Memory B cell (primary cell): ENCODE results near the gene FOXP1.
A peak's percentile ranks its signal among the peaks of the same experiment; 100 is the strongest.

Experiments
- ATAC-seq: fragments of 150-1000 bp; cut with Tn5 transposase; 2 replicates; pipeline ENCODE4 v1.10.0; 2021; ENCODE audit warnings: low read depth, mild to moderate bottlenecking, moderate library complexity
- DNase-seq, 2 donors: peaks; one replicate each; pipeline ENCODE4 v3.0.0; 2022; ENCODE audit warnings: low spot score in 2 of 2
- H3K27ac Mint-ChIP-seq: one replicate; pipeline ENCODE4 v1.8.0; 2022; ENCODE audit warnings: mild to moderate bottlenecking, moderate library complexity, mixed read lengths
- H3K27me3 Mint-ChIP-seq: one replicate; pipeline ENCODE4 v1.8.0; 2022; ENCODE audit warnings: mixed read lengths
- H3K36me3 Mint-ChIP-seq: one replicate; pipeline ENCODE4 v1.8.0; 2022; ENCODE audit warnings: mild to moderate bottlenecking, mixed read lengths
- H3K4me1 Mint-ChIP-seq: one replicate; pipeline ENCODE4 v1.8.0; 2022; ENCODE audit warnings: mixed read lengths
- H3K4me3 Mint-ChIP-seq: one replicate; pipeline ENCODE4 v1.8.0; 2022; ENCODE audit warnings: mild to moderate bottlenecking, moderate library complexity, mixed read lengths
- H3K9me3 Mint-ChIP-seq: one replicate; pipeline ENCODE4 v1.8.0; 2022; ENCODE audit warnings: mixed read lengths

FOXP1 gene

GRCh38 chr3:71392251-71392650 is 191.3 kb downstream of the FOXP1 start:
- DNase-seq (peak in 1 of 2 donors; percentile 45), ATAC-seq (peak; percentile 85)
- Mint-ChIP-seq H3K4me1 (peaks cover 38% of the 10 kb centered on the region), H3K9me3 (no peaks in the 10 kb centered on the region), H3K27me3 (no peaks in the 10 kb centered on the region), H3K36me3 (no peaks in the 10 kb centered on the region), H3K4me3 (peak overlapping the region; percentile 54), H3K27ac (peak overlapping the region; percentile 96)

GRCh38 chr3:71391361-71391760 is 192.2 kb downstream of the FOXP1 start:
- peak overlapping the region; percentile 96 for H3K27ac Mint-ChIP-seq
- peaks cover 38% of the 10 kb centered on the region for H3K4me1 Mint-ChIP-seq
- peak overlapping the region; percentile 60 for H3K4me3 Mint-ChIP-seq
- no peak for DNase-seq
- H3K27me3 Mint-ChIP-seq, result no peaks in the 10 kb centered on the region
- ATAC-seq, result no peak
- H3K36me3 Mint-ChIP-seq, result peaks cover 2% of the 10 kb centered on the region
- H3K9me3 Mint-ChIP-seq, result no peaks in the 10 kb centered on the region

- DNase-seq (no peak), ATAC-seq (no peak)
These were observed 193.5 kb downstream of the FOXP1 start for GRCh38 chr3:71389911-71390573.

GRCh38 chr3:71389191-71389590 is 194.3 kb downstream of the FOXP1 start:
- Mint-ChIP-seq H3K4me1 (peaks cover 43% of the 10 kb centered on the region), H3K27ac (peak overlapping the region; percentile 83), H3K36me3 (peaks cover 2% of the 10 kb centered on the region), H3K4me3 (no peak overlapping the region), H3K27me3 (no peaks in the 10 kb centered on the region), H3K9me3 (no peaks in the 10 kb centered on the region)
- ATAC-seq (no peak), DNase-seq (no peak)

More at GRCh38 chr3:71389911-71390573, 193.5 kb downstream of the FOXP1 start:
- Mint-ChIP-seq H3K27ac (peak overlapping the region; percentile 96), H3K27me3 (no peaks in the 10 kb centered on the region), H3K36me3 (peaks cover 2% of the 10 kb centered on the region), H3K4me3 (peak overlapping the region; percentile 58), H3K4me1 (peaks cover 35% of the 10 kb centered on the region), H3K9me3 (no peaks in the 10 kb centered on the region)

GRCh38 chr3:71388535-71389120 is 194.9 kb downstream of the FOXP1 start:
- Mint-ChIP-seq H3K27ac (peak overlapping the region; percentile 83), H3K4me1 (peaks cover 43% of the 10 kb centered on the region)
- peak; percentile 20 for ATAC-seq

GRCh38 chr3:71387586-71387985 is 195.9 kb downstream of the FOXP1 start:
- Mint-ChIP-seq H3K36me3 (peaks cover 2% of the 10 kb centered on the region), H3K27ac (peak overlapping the region; percentile 83), H3K27me3 (no peaks in the 10 kb centered on the region), H3K9me3 (no peaks in the 10 kb centered on the region), H3K4me1 (peaks cover 50% of the 10 kb centered on the region), H3K4me3 (no peak overlapping the region)
- ATAC-seq (no peak), DNase-seq (no peak)

More at GRCh38 chr3:71388535-71389120, 194.9 kb downstream of the FOXP1 start:
- Mint-ChIP-seq H3K4me3 (peak overlapping the region; percentile 6), H3K36me3 (peaks cover 2% of the 10 kb centered on the region), H3K27me3 (no peaks in the 10 kb centered on the region), H3K9me3 (no peaks in the 10 kb centered on the region)
- no peak for DNase-seq

GRCh38 chr3:71384837-71385716 is 198.5 kb downstream of the FOXP1 start:
- H3K36me3 Mint-ChIP-seq, result peaks cover 2% of the 10 kb centered on the region

GRCh38 chr3:71384388-71384787 is 199.1 kb downstream of the FOXP1 start:
- DNase-seq (no peak), ATAC-seq (no peak)
- H3K4me3 Mint-ChIP-seq, result no peak overlapping the region
- H3K9me3 Mint-ChIP-seq, result no peaks in the 10 kb centered on the region
- no peaks in the 10 kb centered on the region for H3K27me3 Mint-ChIP-seq
- peaks cover 2% of the 10 kb centered on the region for H3K36me3 Mint-ChIP-seq
- H3K27ac Mint-ChIP-seq, result peak overlapping the region; percentile 54
- H3K4me1 Mint-ChIP-seq, result peaks cover 35% of the 10 kb centered on the region

More at GRCh38 chr3:71384837-71385716, 198.5 kb downstream of the FOXP1 start:
- H3K4me1 Mint-ChIP-seq, result peaks cover 37% of the 10 kb centered on the region
- H3K27ac Mint-ChIP-seq, result peak overlapping the region; percentile 54
- ATAC-seq (no peak), DNase-seq (no peak)
- H3K9me3 Mint-ChIP-seq, result no peaks in the 10 kb centered on the region
- no peaks in the 10 kb centered on the region for H3K27me3 Mint-ChIP-seq
- no peak overlapping the region for H3K4me3 Mint-ChIP-seq

GRCh38 chr3:71380096-71380495 is 203.4 kb downstream of the FOXP1 start:
- Mint-ChIP-seq H3K27me3 (no peaks in the 10 kb centered on the region), H3K27ac (no peak overlapping the region), H3K36me3 (no peaks in the 10 kb centered on the region), H3K9me3 (no peaks in the 10 kb centered on the region), H3K4me3 (no peak overlapping the region), H3K4me1 (peaks cover 27% of the 10 kb centered on the region)
- ATAC-seq, result no peak
- no peak for DNase-seq

GRCh38 chr3:71378509-71378908 is 205.0 kb downstream of the FOXP1 start:
- H3K36me3 Mint-ChIP-seq, result no peaks in the 10 kb centered on the region
- H3K27me3 Mint-ChIP-seq, result no peaks in the 10 kb centered on the region
- peaks cover 21% of the 10 kb centered on the region for H3K4me1 Mint-ChIP-seq
- H3K9me3 Mint-ChIP-seq, result no peaks in the 10 kb centered on the region
- ATAC-seq (no peak), DNase-seq (no peak)
- H3K27ac Mint-ChIP-seq, result no peak overlapping the region
- no peak overlapping the region for H3K4me3 Mint-ChIP-seq

- peak overlapping the region; percentile 76 for H3K27ac Mint-ChIP-seq
- no peak for DNase-seq
- H3K4me3 Mint-ChIP-seq, result no peak overlapping the region
- H3K4me1 Mint-ChIP-seq, result peaks cover 18% of the 10 kb centered on the region
- peak; percentile 95 for ATAC-seq
- no peaks in the 10 kb centered on the region for H3K36me3 Mint-ChIP-seq
- no peaks in the 10 kb centered on the region for H3K27me3 Mint-ChIP-seq
- no peaks in the 10 kb centered on the region for H3K9me3 Mint-ChIP-seq
These were observed 206.6 kb downstream of the FOXP1 start for GRCh38 chr3:71376911-71377310.

GRCh38 chr3:71376503-71376902 is 207.0 kb downstream of the FOXP1 start:
- peaks cover 18% of the 10 kb centered on the region for H3K4me1 Mint-ChIP-seq
- peak overlapping the region; percentile 76 for H3K27ac Mint-ChIP-seq
- no peak for DNase-seq
- no peaks in the 10 kb centered on the region for H3K27me3 Mint-ChIP-seq
- no peak overlapping the region for H3K4me3 Mint-ChIP-seq
- H3K9me3 Mint-ChIP-seq, result no peaks in the 10 kb centered on the region
- peak; percentile 65 for ATAC-seq
- no peaks in the 10 kb centered on the region for H3K36me3 Mint-ChIP-seq

- H3K4me3 Mint-ChIP-seq, result no peak overlapping the region
- H3K27ac Mint-ChIP-seq, result peak overlapping the region; percentile 30
- DNase-seq (no peak), ATAC-seq (no peak)
- no peaks in the 10 kb centered on the region for H3K9me3 Mint-ChIP-seq
- peaks cover 21% of the 10 kb centered on the region for H3K4me1 Mint-ChIP-seq
- H3K36me3 Mint-ChIP-seq, result no peaks in the 10 kb centered on the region
- no peaks in the 10 kb centered on the region for H3K27me3 Mint-ChIP-seq
These were observed 208.9 kb downstream of the FOXP1 start for GRCh38 chr3:71374582-71374981.
